GM12875 (cell line): Measurements from ENCODE around the gene IP6K1.

Experiments
- H3K4me3 ChIP-seq: one replicate; pipeline ENCODE4 v1.5.1; 2011; ENCODE audit warnings: low read depth, low read length, control low read depth
- CTCF ChIP-seq: IDR thresholded peaks from 2 replicates; pipeline ENCODE4 v1.5.1; 2011; ENCODE audit warnings: low read depth, mild to moderate bottlenecking, control low read depth, inconsistent platforms, low read length, moderate library complexity, borderline replicate concordance; ENCODE audit not compliant: insufficient read depth

The IP6K1 gene

GRCh38 chr3:49712631-49713317 lies 73.6 kb downstream of the IP6K1 start:
- H3K4me3 ChIP-seq = no peak overlapping the region
- no peak for TF ChIP-seq CTCF

GRCh38 chr3:49712166-49712565 lies 74.2 kb downstream of the IP6K1 start:
- no peak overlapping the region for H3K4me3 ChIP-seq
- no peak for TF ChIP-seq CTCF

- no peak for TF ChIP-seq CTCF
- no peak overlapping the region for H3K4me3 ChIP-seq
Observed at GRCh38 chr3:49711489-49711888, 74.9 kb downstream of the IP6K1 start.

DNA sequence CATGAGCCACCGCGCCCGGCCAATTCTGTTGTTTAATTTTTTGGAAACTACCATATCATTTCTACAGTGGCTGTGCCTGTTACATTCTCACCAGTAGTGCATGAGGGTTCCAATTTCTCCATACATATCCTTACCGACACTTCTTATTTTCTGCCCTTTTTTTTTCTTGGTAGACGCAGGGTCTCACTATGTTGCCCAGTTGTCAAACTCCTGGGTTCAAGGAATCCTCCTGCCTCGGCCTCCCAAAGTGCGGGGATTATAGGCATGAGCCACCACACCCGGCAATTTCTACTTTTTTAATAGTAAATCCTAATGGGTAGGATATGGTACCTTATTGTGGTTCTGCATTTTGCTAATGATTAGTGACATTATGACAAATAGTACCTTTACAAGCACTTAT lies 76.5 kb downstream of the IP6K1 start:
- H3K4me3 ChIP-seq = no peak overlapping the region
- no peak for TF ChIP-seq CTCF

DNA sequence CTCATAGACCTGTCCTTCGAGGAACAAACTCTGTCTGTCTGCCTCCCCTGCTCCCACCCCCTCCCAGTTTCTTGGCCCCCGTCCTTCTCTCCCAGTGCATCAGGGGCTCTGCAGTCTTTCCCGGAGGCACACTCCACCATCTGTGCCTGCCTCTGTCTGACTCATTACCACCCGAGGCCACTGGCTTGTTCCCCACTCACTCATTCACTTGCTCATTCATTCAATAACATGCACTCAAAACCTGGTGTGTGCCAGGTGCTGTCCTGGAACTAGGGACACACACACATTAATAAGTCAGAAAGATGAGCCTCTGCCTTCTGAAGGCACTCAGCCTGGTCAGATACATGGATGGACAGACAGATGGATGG lies 79.2 kb downstream of the IP6K1 start:
- H3K4me3 ChIP-seq = no peak overlapping the region
- no peak for TF ChIP-seq CTCF

GRCh38 chr3:49706456-49707112 lies 79.8 kb downstream of the IP6K1 start:
- no peak overlapping the region for H3K4me3 ChIP-seq
- no peak for TF ChIP-seq CTCF

- no peak for TF ChIP-seq CTCF
- no peak overlapping the region for H3K4me3 ChIP-seq
Observed at GRCh38 chr3:49705390-49705960, 80.9 kb downstream of the IP6K1 start.
